H1 (cell line): Measurements from ENCODE around the gene DMGDH. TPM values are rescaled to one million over a fixed set of nuclear protein-coding genes. Genes with fewer than 3 reads are reported as not detected.

Experiments
- CTCF ChIA-PET: fragments of 300-600 bp; sonication (Branson Sonifier 250); formaldehyde crosslinking; loops from one replicate; lab custom pipeline; 2021; ENCODE audit not compliant: partially characterized antibody; lab: Charles Lee
- POLR2A ChIA-PET: fragments of 300-600 bp; sonication (Branson Sonifier 250); formaldehyde crosslinking; loops from one replicate; lab custom pipeline; 2021; ENCODE audit warnings: inconsistent platforms; ENCODE audit not compliant: partially characterized antibody; lab: Charles Lee
- DNase-seq, 2 experiments: peaks; one replicate each; pipeline versions ENCODE4 v3.0.0 to v3.0.0-alpha.2; 2010 to 2022; ENCODE audit warnings: low spot score in 2 of 2, low read depth in 1 of 2, mixed read lengths in 1 of 2
- FAIRE-seq: peaks from 2 replicates; lab custom pipeline; 2011; peaks lifted over from hg19 to GRCh38; lab: Jason Lieb, UNC
- H2AFZ ChIP-seq: 2 replicates; pipeline ENCODE4 v1.8.1; 2012; ENCODE audit warnings: low read length, inconsistent platforms
- H2AK5ac ChIP-seq: 2 replicates; pipeline ENCODE4 v1.6.1; 2013; ENCODE audit warnings: low read depth, low read length
- H2BK120ac ChIP-seq: replicated peaks from 2 replicates; pipeline ENCODE3; 2013; ENCODE audit warnings: low read depth, low read length, inconsistent platforms
- H2BK12ac ChIP-seq: 2 replicates; pipeline ENCODE4 v1.6.1; 2013; ENCODE audit warnings: low read depth, low read length
- H2BK15ac ChIP-seq: 2 replicates; pipeline ENCODE4 v1.6.1; 2013; ENCODE audit warnings: low read length
- H2BK20ac ChIP-seq: 2 replicates; pipeline ENCODE4 v1.6.1; 2013; ENCODE audit warnings: low read length
- H2BK5ac ChIP-seq: 2 replicates; pipeline ENCODE4 v1.6.1; 2013; ENCODE audit warnings: low read depth, low read length
- H3K14ac ChIP-seq: 2 replicates; pipeline ENCODE4 v1.6.1; 2013; ENCODE audit warnings: inconsistent platforms; ENCODE audit not compliant: insufficient read length
- H3K18ac ChIP-seq: 2 replicates; pipeline ENCODE4 v1.6.1; 2013; ENCODE audit warnings: low read length; ENCODE audit errors: extremely low read depth
- H3K23ac ChIP-seq: 2 replicates; pipeline ENCODE4 v1.6.1; 2013; ENCODE audit warnings: inconsistent platforms; ENCODE audit not compliant: insufficient read length
- H3K23me2 ChIP-seq: 2 replicates; pipeline ENCODE4 v1.6.1; 2013; ENCODE audit warnings: low read depth, low read length
- H3K27ac ChIP-seq: 2 replicates; pipeline ENCODE4 v1.6.1; 2011; ENCODE audit warnings: low read depth, low read length, inconsistent platforms
- H3K27me3 ChIP-seq, 4 experiments: replicated peaks in 1 of 4; 1 replicate in 1 of 4; 2 replicates in 3 of 4; pipeline versions ENCODE4 v1.6.1 to v1.8.1; 2011 to 2013; ENCODE audit warnings: low read length in 3 of 4, mild to moderate bottlenecking in 3 of 4, inconsistent platforms in 2 of 4, mixed read lengths in 2 of 4, moderate library complexity in 1 of 4; ENCODE audit not compliant: control insufficient read depth in 3 of 4, insufficient read depth in 3 of 4; ENCODE audit errors: extremely low read depth in 1 of 4
- H3K36me3 ChIP-seq, 4 experiments: 2 replicates each; pipeline versions ENCODE4 v1.6.1 to v1.8.1; 2011 to 2013; ENCODE audit warnings: mild to moderate bottlenecking in 4 of 4, low read length in 3 of 4, moderate library complexity in 2 of 4, control low read depth in 1 of 4, inconsistent platforms in 1 of 4; ENCODE audit not compliant: insufficient read depth in 4 of 4, control insufficient read depth in 2 of 4
- H3K4ac ChIP-seq: replicated peaks from 2 replicates; pipeline ENCODE3; 2013; ENCODE audit warnings: low read length, low read depth, mixed read lengths, inconsistent platforms; ENCODE audit not compliant: insufficient read length
- H3K4me1 ChIP-seq, 4 experiments: replicated peaks in 1 of 4; 1 replicate in 1 of 4; 2 replicates in 3 of 4; pipeline versions ENCODE4 v1.6.1 to v1.8.1; 2011 to 2013; ENCODE audit warnings: low read length in 3 of 4, inconsistent platforms in 2 of 4, mixed read lengths in 1 of 4; ENCODE audit not compliant: insufficient read depth in 4 of 4, control insufficient read depth in 3 of 4
- H3K4me2 ChIP-seq, 2 experiments: 2 replicates each; pipeline versions ENCODE4 v1.6.1 to v1.8.1; 2011 to 2013; ENCODE audit warnings: low read depth in 2 of 2, low read length in 2 of 2, control low read depth in 1 of 2, inconsistent platforms in 1 of 2, mild to moderate bottlenecking in 1 of 2; ENCODE audit not compliant: insufficient read depth in 1 of 2
- H3K4me3 ChIP-seq, 4 experiments: fragments of 200-600, 300-600 bp in 1 of 4; sonication (generic), shearing (Covaris generic), sonication (Bioruptor Twin) in 1 of 4; 2 replicates each; pipeline versions ENCODE4 v1.5.1 to v1.8.1; 2011 to 2016; ENCODE audit warnings: low read length in 4 of 4, low read depth in 3 of 4, control low read depth in 2 of 4, inconsistent platforms in 2 of 4, mild to moderate bottlenecking in 2 of 4, mixed read lengths in 1 of 4, moderate library complexity in 1 of 4; ENCODE audit not compliant: insufficient read depth in 2 of 4; ENCODE audit errors: extremely low read depth in 1 of 4
- H3K56ac ChIP-seq: replicated peaks from 2 replicates; pipeline ENCODE3; 2013; ENCODE audit warnings: low read depth, mild to moderate bottlenecking, mixed read lengths, low read length, inconsistent platforms; ENCODE audit not compliant: insufficient read length
- H3K79me1 ChIP-seq: 2 replicates; pipeline ENCODE4 v1.6.1; 2013; ENCODE audit warnings: low read depth, low read length, control low read depth
- H3K79me2 ChIP-seq, 2 experiments: 2 replicates each; pipeline versions ENCODE4 v1.6.1 to v1.8.1; 2012 to 2013; ENCODE audit warnings: low read length in 2 of 2, mild to moderate bottlenecking in 2 of 2, inconsistent platforms in 1 of 2; ENCODE audit not compliant: insufficient read depth in 2 of 2, control insufficient read depth in 1 of 2
- H3K9ac ChIP-seq, 4 experiments: replicated peaks in 1 of 4; 1 replicate in 1 of 4; 2 replicates in 3 of 4; pipeline versions ENCODE4 v1.6.1 to v1.8.1; 2011 to 2013; ENCODE audit warnings: low read depth in 3 of 4, low read length in 3 of 4, control low read depth in 2 of 4, mild to moderate bottlenecking in 2 of 4, moderate library complexity in 2 of 4, inconsistent platforms in 1 of 4; ENCODE audit errors: extremely low read depth in 1 of 4
- H3K9me3 ChIP-seq, 2 experiments: 2 replicates each; pipeline versions ENCODE4 v1.6.1 to v1.8.1; 2012 to 2013; ENCODE audit warnings: mild to moderate bottlenecking in 2 of 2, moderate library complexity in 2 of 2, control low read depth in 1 of 2, inconsistent platforms in 1 of 2, low read depth in 1 of 2, low read length in 1 of 2, mixed read lengths in 1 of 2; ENCODE audit not compliant: insufficient read depth in 2 of 2
- H4K20me1 ChIP-seq, 2 experiments: replicated peaks in 1 of 2; 2 replicates each; pipeline versions ENCODE3 to v1.8.1; 2011 to 2013; ENCODE audit warnings: inconsistent platforms in 2 of 2, low read length in 2 of 2, mild to moderate bottlenecking in 1 of 2; ENCODE audit not compliant: insufficient read depth in 2 of 2, control insufficient read depth in 1 of 2
- H4K5ac ChIP-seq: 2 replicates; pipeline ENCODE4 v1.6.1; 2013; ENCODE audit warnings: low read length, low read depth, mixed read lengths, inconsistent platforms; ENCODE audit not compliant: insufficient read length
- H4K8ac ChIP-seq: 2 replicates; pipeline ENCODE4 v1.8.0; 2013; ENCODE audit warnings: mild to moderate bottlenecking, moderate library complexity, low read length, inconsistent platforms; ENCODE audit not compliant: insufficient read depth; ENCODE audit errors: extremely low read depth
- H4K91ac ChIP-seq: replicated peaks from 2 replicates; pipeline ENCODE3; 2013; ENCODE audit warnings: low read length, mixed read lengths, inconsistent platforms; ENCODE audit not compliant: insufficient read length
- ASH2L ChIP-seq: fragments of 200-600, 300-600 bp; sonication (generic); IDR thresholded peaks from one replicate; pipeline ENCODE4 v1.7.1; 2017; ENCODE audit warnings: low read length
- BRCA1 ChIP-seq: IDR thresholded peaks from 2 replicates; pipeline ENCODE4 v1.6.1; 2012; ENCODE audit warnings: low read depth, low read length, improper control_type of control experiment
- E2F6 ChIP-seq: IDR thresholded peaks from 2 replicates; pipeline ENCODE4 v1.6.1; 2012; ENCODE audit warnings: inconsistent platforms
- HDAC2 ChIP-seq, 2 experiments: fragments of 300-600 bp in 1 of 2; sonication (generic) in 1 of 2; IDR thresholded peaks; 2 replicates each; pipeline ENCODE4 v1.6.1; 2011 to 2012; ENCODE audit warnings: low read depth in 2 of 2, low read length in 2 of 2, mild to moderate bottlenecking in 2 of 2, moderate library complexity in 2 of 2, borderline replicate concordance in 1 of 2, inconsistent platforms in 1 of 2
- POLR2A ChIP-seq, 2 experiments: IDR thresholded peaks; 1 replicate in 1 of 2; 2 replicates in 1 of 2; pipeline ENCODE4 v1.6.1; 2011; ENCODE audit warnings: low read depth in 2 of 2, low read length in 2 of 2, mild to moderate bottlenecking in 2 of 2; ENCODE audit errors: control extremely low read depth in 1 of 2
- POU5F1 ChIP-seq: IDR thresholded peaks from 2 replicates; pipeline ENCODE4 v1.6.1; 2011; ENCODE audit warnings: low read depth, mild to moderate bottlenecking, low read length, moderate library complexity
- RBBP5 ChIP-seq: IDR thresholded peaks from 2 replicates; pipeline ENCODE4 v1.7.1; 2012; ENCODE audit warnings: low read depth, mild to moderate bottlenecking, inconsistent platforms, low read length, moderate library complexity, borderline replicate concordance
- RXRA ChIP-seq: IDR thresholded peaks from 2 replicates; pipeline ENCODE4 v1.6.1; 2011; ENCODE audit warnings: low read depth, mild to moderate bottlenecking, low read length, moderate library complexity; ENCODE audit not compliant: insufficient read depth
- SAP30 ChIP-seq: fragments of 300-600 bp; sonication (generic); IDR thresholded peaks from 2 replicates; pipeline ENCODE4 v1.7.1; 2012; ENCODE audit warnings: low read length, moderate library complexity, mild to moderate bottlenecking, inconsistent platforms; ENCODE audit not compliant: insufficient read depth, insufficient replicate concordance
- SP2 ChIP-seq: IDR thresholded peaks from 2 replicates; pipeline ENCODE4 v1.6.1; 2012; ENCODE audit warnings: mild to moderate bottlenecking, low read length, inconsistent platforms
- SRF ChIP-seq: IDR thresholded peaks from 2 replicates; pipeline ENCODE4 v1.6.1; 2011; ENCODE audit warnings: mild to moderate bottlenecking, low read depth, low read length, moderate library complexity
- WGBS, 2 experiments: shearing (Covaris generic) in 1 of 2; methylation state at CpG; one replicate each; pipeline versions ENCODE4 v1.1.6 to v1.1.7; 2013 to 2015; ENCODE audit warnings: low lambda C conversion rate in 2 of 2, mixed read lengths in 2 of 2, inconsistent platforms in 1 of 2, low coverage in 1 of 2, missing lambda C conversion rate in 1 of 2; ENCODE audit not compliant: insufficient replicate concordance in 2 of 2, insufficient coverage in 1 of 2, insufficient read length in 1 of 2; ENCODE audit errors: extremely low coverage in 1 of 2, missing lambda C conversion rate in 1 of 2; 5-methylcytosine and 5-hydroxymethylcytosine counted together
- polyA plus RNA-seq, 7 experiments: library from polyadenylated mRNA; depleted of rRNA in 3 of 7; stranded (reverse) in 5 of 7; unstranded in 2 of 7; fragments of >200 nt in 5 of 7; fragments of 200-250 nt in 2 of 7; gene quantifications; 1 replicate in 5 of 7; 2 replicates in 1 of 7; 4 replicates in 1 of 7; pipeline versions ENCODE4 v1.2.1 to v1.2.3, GENCODE V29; 2011 to 2013; ENCODE audit warnings: missing spikeins in 2 of 7, mixed read lengths in 2 of 7
- total RNA-seq: library from RNA; stranded (reverse); fragmentation: NEBNext Ultra II Directional; extraction: Animal tissue kit (Norgen Biotek cat#: 25700); gene quantifications from 2 replicates; pipeline ENCODE4 v1.2.1, GENCODE V29; 2021

The DMGDH gene
- total and polyA plus RNA-seq, 2 of the 8 experiments (the other 6 are each of a cell fraction or from before 2014, with no cell fraction given) = 0.15 TPM; not detected in 1

- Histone ChIP-seq H3K23ac (no peak overlapping the region), H3K27me3 (no peaks in the 10 kb centered on the region), H3K36me3 (no peaks in the 10 kb centered on the region), H3K79me1 (no peaks in the 10 kb centered on the region), H4K8ac (no peak overlapping the region), H2BK12ac (no peak overlapping the region), H3K4ac (no peak overlapping the region), H3K23me2 (no peaks in the 10 kb centered on the region), H3K79me2 (no peaks in the 10 kb centered on the region), H3K14ac (no peak overlapping the region), H3K4me3 (no peak overlapping the region), H3K27ac (no peak overlapping the region), H2AK5ac (no peak overlapping the region), H4K20me1 (no peaks in the 10 kb centered on the region), H4K5ac (no peak overlapping the region), H3K9ac (no peak overlapping the region), H3K4me1 (no peaks in the 10 kb centered on the region), H2BK5ac (no peak overlapping the region), H3K9me3 (no peaks in the 10 kb centered on the region), H3K18ac (no peak overlapping the region), H2BK120ac (no peak overlapping the region), H3K56ac (no peak overlapping the region), H2BK15ac (no peak overlapping the region), H3K4me2 (no peak overlapping the region), H4K91ac (no peak overlapping the region), H2BK20ac (no peak overlapping the region), H2AFZ (no peak overlapping the region)
- ChIA-PET POLR2A (no interaction called here), CTCF (interaction anchor here (0.7 kb wide), 1 partner anchor 579 kb away, joined by 4 read pairs; no protein-coding TSS in a partner anchor)
- TF ChIP-seq E2F6 (no peak), SAP30 (no peak), ASH2L (no peak), RBBP5 (no peak), POLR2A (IDR thresholded peaks at IDR 0.05; ENCODE audit: control extremely low read depth in 1 of 2, low read depth in 2 of 2, low read length in 2 of 2) (no peak), POU5F1 (no peak), SRF (no peak), HDAC2 (IDR thresholded peaks at IDR 0.05; ENCODE audit: borderline replicate concordance in 1 of 2, low read depth in 2 of 2, low read length in 2 of 2) (no peak), SP2 (no peak), BRCA1 (no peak), RXRA (no peak)
- DNase-seq (no peak), FAIRE-seq (no peak)
- 97% methylated on average over 3 of the region's 3 CpGs; no CpG with 5 or more reads in 1 of the 2 experiments for WGBS, 2 experiments
These were observed 19.0 kb downstream of the DMGDH start for GRCh38 chr5:79050498-79050897.
